NCI-H1694 (cell line): Measurements from ENCODE around the gene NUP133.
A peak's percentile ranks its signal among the peaks of the same experiment; 100 is the strongest.
"Not testable (repeated sequence)": the region's sequence is repeated elsewhere in the genome, so short reads cannot be mapped to it uniquely, and the experiment has no call there.

ENCODE experiments used
- DNase-seq: peaks from one replicate; lab custom pipeline; 2025; lab: John Stamatoyannopoulos, UW

Gene NUP133

DNA sequence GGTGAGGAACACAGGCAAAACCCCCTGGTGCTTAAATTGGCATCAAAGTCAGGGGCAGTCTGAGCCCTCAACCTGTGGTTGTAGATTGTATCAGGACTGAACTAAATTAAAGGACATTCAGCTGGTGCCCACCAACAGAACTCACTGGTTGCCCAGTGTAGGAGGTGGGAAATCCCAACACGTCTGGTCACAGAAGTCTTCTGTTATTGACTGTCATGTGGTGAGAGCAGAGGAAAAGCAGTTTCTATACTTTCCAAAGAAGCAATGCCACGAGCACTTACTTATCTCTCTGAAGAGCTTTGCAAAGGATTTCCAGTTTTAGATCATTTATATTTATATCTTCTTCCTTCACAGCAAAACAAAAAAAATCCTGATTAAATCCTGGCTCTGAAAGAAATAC, 59.3 kb downstream of the NUP133 start:
- DNase-seq: no peak

- no peak for DNase-seq
Measured at GRCh38 chr1:229448354-229448753, 59.8 kb downstream of the NUP133 start.

DNA sequence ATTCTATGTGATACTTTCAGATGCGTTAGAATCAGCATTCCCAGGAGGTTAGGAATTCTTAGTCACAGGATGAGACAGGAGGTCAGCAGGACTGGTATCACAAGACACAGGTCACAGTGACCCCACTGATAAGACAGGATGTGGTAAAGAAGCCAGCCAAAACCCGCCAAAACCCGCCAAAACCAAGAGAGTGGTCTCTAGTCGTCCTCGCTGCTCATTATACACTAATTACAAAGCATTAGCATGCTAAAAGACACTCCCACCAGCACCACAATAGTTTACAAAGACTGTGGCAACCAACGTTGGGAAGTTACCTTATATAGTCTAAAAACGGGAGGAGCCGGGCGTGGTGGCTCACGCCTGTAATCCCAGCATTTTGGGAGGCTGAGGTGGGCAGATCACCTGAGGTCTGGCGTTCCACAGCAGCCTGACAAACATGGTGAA, 60.3 kb downstream of the NUP133 start:
- no peak for DNase-seq

DNA sequence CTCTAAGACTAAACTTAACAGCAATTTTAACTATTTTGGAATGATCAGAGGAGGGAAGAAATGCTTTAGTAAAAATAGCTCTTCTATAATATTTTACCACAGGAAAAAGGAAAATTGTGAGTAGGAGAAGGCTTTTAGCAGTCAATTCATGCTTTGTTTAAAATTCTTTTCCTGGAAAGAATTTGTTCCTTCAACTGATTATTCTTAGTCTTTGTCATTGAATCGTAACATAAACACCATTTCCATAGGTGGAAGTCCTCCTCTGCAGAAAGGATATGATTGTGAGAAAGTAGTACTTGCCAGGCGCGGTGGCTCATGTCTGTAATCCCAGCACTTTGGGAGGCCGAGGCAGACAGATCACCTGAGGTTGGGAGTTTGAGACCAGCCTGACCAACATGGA, 62.3 kb downstream of the NUP133 start:
- DNase-seq: no peak

- no peak for DNase-seq
Measured at GRCh38 chr1:229440851-229441537, 67.1 kb downstream of the NUP133 start.

GRCh38 chr1:229438021-229438420, 70.1 kb downstream of the NUP133 start:
- DNase-seq: no peak

DNA sequence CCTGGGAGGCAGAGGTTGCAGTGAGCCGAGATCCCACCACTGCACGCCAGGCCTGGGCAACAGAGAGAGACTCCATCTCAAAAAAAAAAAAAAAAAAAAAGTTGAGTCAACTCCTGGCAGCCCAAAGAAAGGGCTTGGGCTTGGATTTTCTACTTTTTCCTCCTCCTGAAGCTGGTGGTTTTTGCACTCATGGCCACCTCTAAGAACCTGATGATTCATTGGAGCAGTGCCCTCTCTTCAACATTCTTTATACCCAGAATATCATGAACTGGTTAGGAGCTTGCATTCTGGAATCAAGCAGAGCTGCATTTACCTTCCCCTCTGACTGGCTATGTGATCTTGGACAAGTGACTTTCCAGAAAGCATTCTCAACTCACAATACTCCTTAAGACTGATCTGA, 70.7 kb downstream of the NUP133 start:
- DNase-seq: no peak

GRCh38 chr1:229436201-229436600, 71.9 kb downstream of the NUP133 start:
- no peak for DNase-seq

- peak; percentile 37 for DNase-seq
Measured at GRCh38 chr1:229434641-229435051, 73.5 kb downstream of the NUP133 start.

GRCh38 chr1:229434005-229434640, 74.0 kb downstream of the NUP133 start, which contains the start of gene ACTA1:
Gene ACTA1 (minus strand): TSS chr1:229434094. CDS start chr1:229433115, 979 bp downstream.
- DNase-seq: no peak

DNA sequence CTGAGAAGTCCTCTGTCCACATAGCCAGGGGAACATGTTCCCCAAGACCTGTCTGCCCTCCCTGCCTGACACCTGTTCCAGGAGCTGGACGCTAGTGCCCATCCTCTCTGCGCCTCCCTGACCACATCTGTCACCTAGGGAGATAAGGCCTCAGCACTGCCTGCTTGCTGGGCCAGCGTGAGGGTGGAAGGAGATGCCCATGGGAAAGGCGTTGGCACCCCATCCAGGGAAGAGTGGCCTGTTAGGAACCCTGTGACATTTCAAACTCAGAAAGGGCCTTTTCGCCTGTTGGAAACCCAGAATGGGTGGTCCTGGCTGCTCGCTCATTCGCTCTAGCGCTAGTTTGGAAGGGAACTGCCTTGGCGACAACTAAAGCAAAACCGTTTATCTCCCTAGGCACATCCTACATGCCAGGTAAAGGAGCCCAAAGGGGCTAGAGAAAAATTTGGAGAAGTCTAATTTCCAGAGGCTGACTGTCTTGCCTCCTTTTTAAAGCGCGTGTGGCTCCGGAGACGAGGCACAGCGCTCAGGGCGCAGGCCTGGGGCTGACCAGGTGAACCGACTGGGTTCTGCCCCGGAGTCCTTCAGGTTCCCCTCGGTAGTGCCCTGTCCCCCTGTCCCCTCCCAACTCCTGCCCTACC, 74.7 kb downstream of the NUP133 start:
- DNase-seq: no peak

DNA sequence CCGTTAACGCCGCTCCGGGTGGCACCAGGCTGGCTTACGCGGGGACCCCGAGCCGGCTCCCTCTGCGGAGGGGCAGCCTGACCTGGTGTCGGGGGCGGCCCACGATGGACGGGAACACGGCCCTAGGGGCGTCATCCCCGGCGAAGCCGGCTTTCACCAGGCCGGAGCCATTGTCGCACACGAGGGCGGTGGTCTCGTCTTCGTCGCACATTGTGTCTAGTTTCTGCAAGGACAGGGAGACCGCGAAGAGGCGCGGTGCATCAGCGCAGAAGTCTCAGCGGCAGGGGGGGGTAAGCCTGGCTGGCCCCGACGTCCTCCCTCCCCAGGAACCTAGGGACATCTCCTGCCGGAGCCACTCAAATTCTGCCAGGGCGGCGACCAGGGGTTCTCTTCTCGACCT, 75.2 kb downstream of the NUP133 start:
- DNase-seq: no peak

GRCh38 chr1:229432116-229432461, 76.1 kb downstream of the NUP133 start:
- DNase-seq: no peak

DNA sequence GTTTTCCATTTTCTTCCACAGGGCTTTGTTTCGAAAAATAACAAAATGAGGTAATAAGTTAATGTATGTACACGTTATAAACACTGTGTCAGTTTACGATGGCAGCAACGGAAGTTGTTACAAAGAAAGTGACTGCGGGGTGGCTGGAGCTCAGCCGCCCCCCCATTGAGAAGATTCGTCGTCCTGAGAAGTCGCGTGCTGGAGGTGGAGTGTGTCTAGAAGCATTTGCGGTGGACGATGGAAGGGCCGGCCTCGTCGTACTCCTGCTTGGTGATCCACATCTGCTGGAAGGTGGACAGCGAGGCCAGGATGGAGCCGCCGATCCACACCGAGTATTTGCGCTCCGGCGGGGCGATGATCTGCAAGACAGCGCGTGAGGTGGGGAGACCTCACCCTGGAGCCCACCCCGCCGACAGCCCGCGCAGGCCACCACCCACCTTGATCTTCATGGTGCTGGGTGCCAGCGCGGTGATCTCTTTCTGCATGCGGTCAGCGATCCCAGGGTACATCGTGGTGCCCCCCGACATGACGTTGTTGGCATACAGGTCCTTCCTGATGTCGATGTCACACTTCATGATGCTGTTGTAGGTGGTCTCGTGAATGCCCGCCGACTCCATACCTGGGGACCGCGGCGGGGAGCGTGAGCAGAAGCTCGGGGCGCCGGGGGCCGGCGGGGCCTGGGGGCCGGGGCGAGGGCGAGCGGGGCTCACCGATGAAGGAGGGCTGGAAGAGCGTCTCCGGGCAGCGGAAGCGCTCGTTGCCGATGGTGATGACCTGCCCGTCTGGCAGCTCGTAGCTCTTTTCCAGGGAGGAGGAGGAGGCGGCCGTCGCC, 76.6 kb downstream of the NUP133 start:
- DNase-seq: no peak

GRCh38 chr1:229430761-229431283, 77.3 kb downstream of the NUP133 start:
- no peak for DNase-seq

DNA sequence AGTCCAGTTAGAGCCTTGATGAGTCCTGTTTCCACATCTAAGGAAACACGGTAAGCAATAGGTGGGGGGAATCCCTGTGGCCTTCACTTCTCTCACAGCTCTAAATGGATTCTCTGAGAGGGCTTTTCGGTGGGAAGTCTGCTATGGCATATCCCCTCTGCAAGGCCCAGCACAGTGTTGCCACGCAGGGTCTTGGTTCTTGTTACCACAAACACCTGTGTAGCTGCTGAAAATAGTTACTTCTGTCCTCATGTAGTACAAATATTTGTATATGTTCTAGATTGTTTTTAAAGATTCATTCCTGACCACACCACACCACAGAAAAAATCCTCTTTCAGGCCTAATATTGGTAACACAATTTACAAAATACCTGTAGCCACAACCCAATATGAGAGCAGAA, 79.9 kb downstream of the NUP133 start:
- no peak for DNase-seq

- DNase-seq: no peak
Measured at GRCh38 chr1:229427572-229427971, 80.6 kb downstream of the NUP133 start.

- DNase-seq: no peak
Measured at GRCh38 chr1:229425564-229426159, 82.5 kb downstream of the NUP133 start.

GRCh38 chr1:229420765-229421164, 87.4 kb downstream of the NUP133 start:
- DNase-seq: no peak

GRCh38 chr1:229420224-229420623, 87.9 kb downstream of the NUP133 start:
- no peak for DNase-seq

DNA sequence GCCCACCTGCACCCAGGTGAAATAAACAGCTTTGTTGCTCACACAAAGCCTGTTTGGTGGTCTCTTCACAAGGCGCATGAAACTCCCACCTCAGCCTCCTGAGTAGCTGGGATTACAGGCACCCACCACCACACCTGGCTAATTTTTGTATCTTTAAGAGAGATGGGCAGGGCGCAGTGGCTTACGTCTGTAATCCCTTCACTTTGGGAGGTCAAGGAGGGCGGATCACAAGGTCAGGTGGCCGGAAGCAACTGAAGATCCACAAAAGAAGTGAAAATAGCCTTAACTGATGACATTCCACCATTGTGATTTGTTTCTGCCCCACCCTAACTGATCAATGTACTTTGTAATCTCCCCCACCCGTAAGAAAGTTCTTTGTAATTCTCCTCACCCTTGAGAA, 89.6 kb downstream of the NUP133 start:
- not testable (repeated sequence) for DNase-seq

DNA sequence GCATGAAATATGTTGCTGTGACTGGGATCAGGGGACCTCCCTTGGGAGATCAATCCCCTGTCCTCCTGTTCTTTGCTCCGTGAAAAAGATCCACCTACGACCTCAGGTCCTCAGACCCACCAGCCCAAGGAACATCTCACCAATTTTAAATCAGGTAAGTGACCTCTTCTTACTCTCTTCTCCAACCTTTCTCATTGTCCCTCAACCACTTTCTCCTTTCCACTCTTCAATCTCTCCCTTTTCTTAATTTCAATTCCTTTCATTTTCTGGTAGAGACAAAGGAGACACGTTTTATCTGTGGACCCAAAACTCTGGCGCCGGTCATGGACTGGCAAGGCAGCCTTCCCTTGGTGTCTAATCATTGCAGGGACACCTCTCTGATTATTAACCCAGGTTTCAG, 95.3 kb downstream of the NUP133 start:
- DNase-seq: not testable (repeated sequence)
